Body of pancreas (tissue), 4 donors: ENCODE data around the gene KLHL22. TPM values are rescaled to one million over a fixed set of nuclear protein-coding genes. Genes with fewer than 3 reads are reported as not detected.
"Not testable (repeated sequence)": the region's sequence is repeated elsewhere in the genome, so short reads cannot be mapped to it uniquely, and the experiment has no call there.

ENCODE experiments used
- ATAC-seq: fragments of 150-250 bp; one replicate; pipeline ENCODE4 v1.9.1; 2016
- DNase-seq, 4 donors: peaks; one replicate each; pipeline ENCODE4 v3.0.0-alpha.2; 2019
- H3K27ac ChIP-seq, 4 donors: fragments of 200-600 bp; sonication (generic); 1 replicate in 3 of 4; 2 replicates in 1 of 4; pipeline versions ENCODE4 v1.5.1 to v1.6.1; 2016 to 2019; ENCODE audit warnings: mild to moderate bottlenecking in 1 of 4, mixed read lengths in 1 of 4, moderate library complexity in 1 of 4
- H3K27me3 ChIP-seq, 2 donors: fragments of 200-600 bp; sonication (generic); one replicate each; pipeline ENCODE4 v1.6.0; 2016; ENCODE audit warnings: mild to moderate bottlenecking in 1 of 2
- H3K36me3 ChIP-seq, 2 donors: fragments of 200-600 bp; sonication (generic); replicated peaks in 1 of 2; 2 replicates each; pipeline ENCODE4 v1.5.1; 2016; ENCODE audit warnings: low read depth in 2 of 2; ENCODE audit not compliant: insufficient read depth in 1 of 2
- H3K4me1 ChIP-seq: fragments of 200-600 bp; sonication (generic); one replicate; pipeline ENCODE4 v1.6.0; 2016
- H3K4me3 ChIP-seq, 2 donors: fragments of 200-600 bp; sonication (generic); 1 replicate in 1 of 2; 2 replicates in 1 of 2; pipeline ENCODE4 v1.5.1; 2016 to 2019
- H3K9me3 ChIP-seq, 3 donors: fragments of 200-600 bp; sonication (generic); 1 replicate in 2 of 3; 2 replicates in 1 of 3; pipeline ENCODE4 v1.5.1; 2016
- CTCF ChIP-seq, 7 experiments: fragments of 450-650 bp in 4 of 7; fragments of 200-600 bp in 3 of 7; sonication (generic) in 3 of 7; IDR thresholded peaks; one replicate each; pipeline ENCODE4 v1.5.1; 2016 to 2019; ENCODE audit warnings: antibody characterized with exemption in 7 of 7
- POLR2A ChIP-seq, 3 donors: fragments of 450-650 bp; IDR thresholded peaks; one replicate each; pipeline ENCODE4 v1.6.1; 2016; ENCODE audit warnings: antibody characterized with exemption in 3 of 3, mild to moderate bottlenecking in 2 of 3
- WGBS, 2 donors: methylation state at CpG; one replicate each; pipeline ENCODE4 v1.1.5; 2017; 5-methylcytosine and 5-hydroxymethylcytosine counted together
- intact Hi-C: fragments of 100-400 bp; cut with DNase I; formaldehyde crosslinking; loops from one replicate; pipeline ENCODE4 v1.15.1; 2023
- total RNA-seq, 2 donors: library from RNA; depleted of rRNA; stranded (reverse); fragments of >200 nt; gene quantifications; one replicate each; pipeline ENCODE4 v1.1.0, GENCODE V29; 2016

Gene KLHL22
- total RNA-seq, 2 donors from 2014 or later: 10.1 to 11.9 TPM

GRCh38 chr22:20418211-20418788 lies 77.3 kb downstream of the KLHL22 start:
- Histone ChIP-seq H3K27me3 (no peaks in the 10 kb centered on the region), H3K4me1 (peaks cover 12% of the 10 kb centered on the region), H3K9me3 (no peaks in the 10 kb centered on the region), H3K27ac (peak overlapping the region in 1 of 4 donors; percentile 14), H3K36me3 (no peaks in the 10 kb centered on the region), H3K4me3 (no peak overlapping the region)
- WGBS, 2 donors: 14 to 17% methylated on average over 26 to 42 of the region's 42 CpGs
- DNase-seq (peak; percentile 77 to 83 (median 80)), ATAC-seq (peak; percentile 87)
- intact Hi-C loops: no loop called here
- TF ChIP-seq CTCF (IDR thresholded peaks at IDR 0.05): peak; percentile 74 to 98 (median 87)
- TF ChIP-seq POLR2A (IDR thresholded peaks at IDR 0.05): no peak

GRCh38 chr22:20415699-20416098 lies 79.9 kb downstream of the KLHL22 start:
- H3K4me1 ChIP-seq, H3K27me3 ChIP-seq, ATAC-seq, H3K27ac ChIP-seq, intact Hi-C loops, DNase-seq, H3K9me3 ChIP-seq, H3K4me3 ChIP-seq, H3K36me3 ChIP-seq: not testable (repeated sequence)
- WGBS, 2 donors: 66 to 71% methylated on average over 3 of the region's 3 CpGs

GRCh38 chr22:20415241-20415640 lies 80.4 kb downstream of the KLHL22 start:
- DNase-seq, intact Hi-C loops, H3K4me3 ChIP-seq, H3K9me3 ChIP-seq, H3K27ac ChIP-seq, H3K27me3 ChIP-seq, H3K36me3 ChIP-seq, H3K4me1 ChIP-seq, ATAC-seq: not testable (repeated sequence)
- 80 to 84% methylated on average over 3 of the region's 3 CpGs for WGBS, 2 donors

GRCh38 chr22:20414450-20414849 lies 81.1 kb downstream of the KLHL22 start:
- 59 to 64% methylated on average over 3 of the region's 3 CpGs for WGBS, 2 donors
- H3K27me3 ChIP-seq: no peaks in the 10 kb centered on the region
- no peaks in the 10 kb centered on the region for H3K36me3 ChIP-seq
- ATAC-seq (no peak), DNase-seq (no peak)
- TF ChIP-seq POLR2A (IDR thresholded peaks at IDR 0.05) (no peak), CTCF (IDR thresholded peaks at IDR 0.05) (no peak)
- no peak overlapping the region for H3K27ac ChIP-seq
- H3K4me3 ChIP-seq: no peak overlapping the region
- H3K4me1 ChIP-seq: peaks cover 8% of the 10 kb centered on the region
- intact Hi-C loops: no loop called here
- no peaks in the 10 kb centered on the region for H3K9me3 ChIP-seq

GRCh38 chr22:20414059-20414440 lies 81.5 kb downstream of the KLHL22 start:
- DNase-seq (no peak), ATAC-seq (no peak)
- no peak for TF ChIP-seq CTCF (IDR thresholded peaks at IDR 0.05)
- TF ChIP-seq POLR2A (IDR thresholded peaks at IDR 0.05): no peak
- Histone ChIP-seq H3K27ac (no peak overlapping the region), H3K4me1 (peaks cover 8% of the 10 kb centered on the region), H3K36me3 (no peaks in the 10 kb centered on the region), H3K4me3 (no peak overlapping the region), H3K9me3 (no peaks in the 10 kb centered on the region), H3K27me3 (no peaks in the 10 kb centered on the region)
- intact Hi-C loops: no loop called here
- 82 to 88% methylated on average over 5 of the region's 5 CpGs for WGBS, 2 donors
